ENCODE data around the gene NR1I2.
A peak's percentile ranks its signal among the peaks of the same experiment; 100 is the strongest.

DNA sequence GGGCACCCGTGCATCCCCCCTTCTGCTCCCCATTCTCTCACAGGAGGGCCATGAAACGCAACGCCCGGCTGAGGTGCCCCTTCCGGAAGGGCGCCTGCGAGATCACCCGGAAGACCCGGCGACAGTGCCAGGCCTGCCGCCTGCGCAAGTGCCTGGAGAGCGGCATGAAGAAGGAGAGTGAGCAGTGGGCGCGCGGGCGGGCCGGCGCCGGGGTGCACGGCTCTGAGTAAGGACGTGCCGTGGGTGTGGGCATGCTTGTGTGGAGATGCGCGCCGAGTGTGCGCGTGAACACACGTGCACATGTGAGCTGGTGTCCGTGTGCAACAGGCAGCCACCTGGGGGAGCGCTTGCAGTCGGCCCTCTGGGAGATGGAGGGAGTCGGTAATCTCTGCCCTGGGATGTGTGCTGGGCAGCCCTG lies 28.1 kb downstream of the NR1I2 start:
- TF ChIP-seq, protein P1, sequence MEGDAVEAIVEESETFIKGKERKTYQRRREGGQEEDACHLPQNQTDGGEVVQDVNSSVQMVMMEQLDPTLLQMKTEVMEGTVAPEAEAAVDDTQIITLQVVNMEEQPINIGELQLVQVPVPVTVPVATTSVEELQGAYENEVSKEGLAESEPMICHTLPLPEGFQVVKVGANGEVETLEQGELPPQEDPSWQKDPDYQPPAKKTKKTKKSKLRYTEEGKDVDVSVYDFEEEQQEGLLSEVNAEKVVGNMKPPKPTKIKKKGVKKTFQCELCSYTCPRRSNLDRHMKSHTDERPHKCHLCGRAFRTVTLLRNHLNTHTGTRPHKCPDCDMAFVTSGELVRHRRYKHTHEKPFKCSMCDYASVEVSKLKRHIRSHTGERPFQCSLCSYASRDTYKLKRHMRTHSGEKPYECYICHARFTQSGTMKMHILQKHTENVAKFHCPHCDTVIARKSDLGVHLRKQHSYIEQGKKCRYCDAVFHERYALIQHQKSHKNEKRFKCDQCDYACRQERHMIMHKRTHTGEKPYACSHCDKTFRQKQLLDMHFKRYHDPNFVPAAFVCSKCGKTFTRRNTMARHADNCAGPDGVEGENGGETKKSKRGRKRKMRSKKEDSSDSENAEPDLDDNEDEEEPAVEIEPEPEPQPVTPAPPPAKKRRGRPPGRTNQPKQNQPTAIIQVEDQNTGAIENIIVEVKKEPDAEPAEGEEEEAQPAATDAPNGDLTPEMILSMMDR (IDR thresholded peaks at IDR 0.05) = peak in 2 of 6 experiments; percentile 12 to 14
- no peak for TF ChIP-seq POLR2A (IDR thresholded peaks at IDR 0.05)
